HepG2 (cell line): ENCODE results near the gene PARVB. TPM values are rescaled to one million over a fixed set of nuclear protein-coding genes. Genes with fewer than 3 reads are reported as not detected.
A peak's percentile ranks its signal among the peaks of the same experiment; 100 is the strongest.

Experiments
- ATF5 ChIP-seq: sonication (generic); formaldehyde crosslinking; IDR thresholded peaks from 2 replicates; pipeline ENCODE4 v1.4.0; 2020; ENCODE audit warnings: mild to moderate bottlenecking, low read depth, missing genetic modification reagents
- DMAP1 ChIP-seq: IDR thresholded peaks from 2 replicates; pipeline ENCODE4 v1.6.1; 2016
- HBP1 ChIP-seq: IDR thresholded peaks from 2 replicates; pipeline ENCODE4 v1.6.1; 2016; ENCODE audit warnings: low read depth, control low read depth
- KDM2A ChIP-seq: sonication (generic); formaldehyde crosslinking; IDR thresholded peaks from 2 replicates; pipeline ENCODE4 v1.4.0; 2020; ENCODE audit warnings: low read depth, missing genetic modification reagents, borderline replicate concordance
- MTF1 ChIP-seq: sonication (generic); formaldehyde crosslinking; IDR thresholded peaks from 2 replicates; pipeline ENCODE4 v1.5.0; 2020; ENCODE audit warnings: missing genetic modification reagents
- ZBTB14 ChIP-seq: sonication (generic); formaldehyde crosslinking; IDR thresholded peaks from 2 replicates; pipeline ENCODE4 v1.4.0; 2020; ENCODE audit warnings: missing genetic modification reagents
- ZNF343 ChIP-seq: sonication (generic); formaldehyde crosslinking; IDR thresholded peaks from 2 replicates; pipeline ENCODE4 v1.4.0; 2020; ENCODE audit warnings: mild to moderate bottlenecking, missing genetic modification reagents
- ZNF460 ChIP-seq: sonication (generic); formaldehyde crosslinking; IDR thresholded peaks from 2 replicates; pipeline ENCODE4 v1.5.1; 2020; ENCODE audit warnings: missing genetic modification reagents, mild to moderate bottlenecking, borderline replicate concordance
- ZSCAN30 ChIP-seq: sonication (generic); formaldehyde crosslinking; IDR thresholded peaks from 2 replicates; pipeline ENCODE4 v1.5.0; 2020; ENCODE audit warnings: mild to moderate bottlenecking, missing genetic modification reagents
- polyA plus RNA-seq, 8 experiments: library from polyadenylated mRNA; depleted of rRNA in 3 of 8; stranded (reverse) in 7 of 8; unstranded in 1 of 8; fragments of >200 nt; fragmentation: Illumina TruSeq in 4 of 8; extraction: Trizol in 4 of 8; gene quantifications; 2 replicates each; pipeline versions ENCODE4 v1.2.1 to v1.2.3, GENCODE V29; 2011 to 2016; ENCODE audit warnings: low read depth in 4 of 8, missing spikeins in 1 of 8, mixed read lengths in 1 of 8; ENCODE audit not compliant: insufficient read depth in 1 of 8
- total RNA-seq, 5 experiments: library from RNA; depleted of rRNA; stranded (reverse); fragments of >200 nt; fragmentation: Illumina TruSeq; extraction: Trizol; gene quantifications; 2 replicates each; pipeline ENCODE4 v1.2.3, GENCODE V29; 2016; ENCODE audit warnings: low read depth in 1 of 5
- TF ChIP-seq, protein P1 (sequence below): IDR thresholded peaks from 2 replicates; pipeline ENCODE4 v1.6.1; 2016; ENCODE audit warnings: missing compliant biosample characterization, missing genetic modification reagents, borderline replicate concordance

The PARVB gene
- total and polyA plus RNA-seq, 2 of the 13 experiments (the other 11 are each of a cell fraction or from before 2014, with no cell fraction given), result 0.11 to 0.15 TPM

DNA sequence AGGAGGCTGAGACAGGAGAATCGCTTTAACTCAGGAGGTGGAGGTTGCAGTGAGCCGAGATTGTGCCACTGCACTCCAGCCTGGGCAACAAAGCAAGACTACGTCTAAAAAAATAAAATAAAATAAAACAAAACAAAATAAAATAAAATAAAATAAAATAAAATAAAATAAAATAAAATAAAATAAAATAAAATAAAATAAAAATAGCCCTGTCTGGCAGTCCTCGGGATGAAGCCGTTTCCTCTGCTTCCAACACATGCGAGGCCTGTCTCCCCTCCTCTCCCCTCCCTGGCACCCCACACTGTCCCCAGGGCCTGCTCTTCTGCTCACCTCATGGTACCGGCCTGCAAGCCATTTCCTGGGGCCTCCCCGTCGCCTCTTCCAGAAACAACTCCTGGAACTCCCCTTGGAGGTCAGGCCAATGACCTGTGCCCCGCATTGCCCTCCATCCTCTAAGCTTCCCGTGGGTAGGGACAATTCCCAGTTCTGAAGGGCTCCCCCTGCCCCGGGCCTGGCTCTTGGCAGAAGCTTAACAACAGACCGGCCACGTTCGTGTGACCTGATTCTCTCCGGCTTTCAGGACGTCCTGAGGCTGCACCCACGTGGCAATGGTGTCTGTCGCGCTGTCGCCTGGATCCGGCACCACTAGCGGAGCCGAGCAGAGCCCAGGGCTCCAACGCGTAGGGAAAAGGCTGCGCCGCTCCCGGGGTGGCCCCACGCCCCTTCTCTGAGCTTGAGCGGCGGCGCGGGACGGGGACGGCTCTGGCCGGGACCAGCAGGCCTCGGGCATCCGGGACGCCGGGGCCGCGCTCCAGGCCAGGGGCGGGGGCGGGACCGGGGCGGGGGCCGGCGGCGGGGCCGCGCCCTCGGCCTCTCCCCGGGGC, 456 bp upstream of the PARVB start (continued):
- TF ChIP-seq KDM2A (CRISPR knock-in tag) (peak; percentile 34; the same call in 1 of the 2 replicates), ZNF460 (CRISPR knock-in tag) (no peak), MTF1 (no peak), ATF5 (CRISPR knock-in tag) (no peak), ZSCAN30 (CRISPR knock-in tag) (no peak), ZBTB14 (CRISPR knock-in tag) (0 out of 2 replicates have a peak, but pooled peaks have one; percentile 43), ZNF343 (0 out of 2 replicates have a peak, but pooled peaks have one; percentile 56), HBP1 (no peak), DMAP1 (CRISPR knock-in tag) (0 out of 2 replicates have a peak, but pooled peaks have one; percentile 29)
- TF ChIP-seq, protein P1, sequence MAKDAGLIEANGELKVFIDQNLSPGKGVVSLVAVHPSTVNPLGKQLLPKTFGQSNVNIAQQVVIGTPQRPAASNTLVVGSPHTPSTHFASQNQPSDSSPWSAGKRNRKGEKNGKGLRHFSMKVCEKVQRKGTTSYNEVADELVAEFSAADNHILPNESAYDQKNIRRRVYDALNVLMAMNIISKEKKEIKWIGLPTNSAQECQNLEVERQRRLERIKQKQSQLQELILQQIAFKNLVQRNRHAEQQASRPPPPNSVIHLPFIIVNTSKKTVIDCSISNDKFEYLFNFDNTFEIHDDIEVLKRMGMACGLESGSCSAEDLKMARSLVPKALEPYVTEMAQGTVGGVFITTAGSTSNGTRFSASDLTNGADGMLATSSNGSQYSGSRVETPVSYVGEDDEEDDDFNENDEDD, result 0 out of 2 replicates have a peak, but pooled peaks have one; percentile 18
- TF ChIP-seq, all 625 proteins: peak for 11
